Muscle of arm (tissue), 12 donors: ENCODE data around the gene NOS3. TPM values are rescaled to one million over a fixed set of nuclear protein-coding genes. Genes with fewer than 3 reads are reported as not detected.

ENCODE experiments used
- DNase-seq: peaks from one replicate; pipeline ENCODE4 v3.0.0-alpha.2; 2013
- polyA plus RNA-seq, 12 donors: library from polyadenylated mRNA; unstranded; fragments of 120-200 nt; gene quantifications; one replicate each; pipeline ENCODE4 v1.2.1, GENCODE V29; 2013; ENCODE audit not compliant: insufficient read length in 12 of 12

The NOS3 gene
- polyA plus RNA-seq, 12 donors = 4.3 to 15.7 (median 6.2) TPM; not detected in 1

GRCh38 chr7:150963707-150964559 is 26.9 kb upstream of the NOS3 start:
- DNase-seq = no peak

- DNase-seq = no peak
These were observed 26.2 kb upstream of the NOS3 start for GRCh38 chr7:150964593-150965111.

- no peak for DNase-seq
These were observed 25.5 kb upstream of the NOS3 start for GRCh38 chr7:150965273-150965830.

- DNase-seq = no peak
These were observed 24.8 kb upstream of the NOS3 start for GRCh38 chr7:150966002-150966401.

- no peak for DNase-seq
These were observed 23.5 kb upstream of the NOS3 start for GRCh38 chr7:150967349-150967748.

- no peak for DNase-seq
These were observed 22.6 kb upstream of the NOS3 start for GRCh38 chr7:150968056-150968733.

GRCh38 chr7:150968734-150969372 is 22.0 kb upstream of the NOS3 start:
- no peak for DNase-seq

- no peak for DNase-seq
These were observed 21.3 kb upstream of the NOS3 start for GRCh38 chr7:150969475-150969874.

GRCh38 chr7:150970424-150970823 is 20.4 kb upstream of the NOS3 start:
- no peak for DNase-seq

- DNase-seq = no peak
These were observed 19.4 kb upstream of the NOS3 start for GRCh38 chr7:150971242-150972022.

- DNase-seq = no peak
These were observed 18.8 kb upstream of the NOS3 start for GRCh38 chr7:150972023-150972468.

- DNase-seq = no peak
These were observed 18.1 kb upstream of the NOS3 start for GRCh38 chr7:150972741-150973140.

- no peak for DNase-seq
These were observed 17.0 kb upstream of the NOS3 start for GRCh38 chr7:150973571-150974451.

GRCh38 chr7:150974468-150975391 is 16.1 kb upstream of the NOS3 start:
- no peak for DNase-seq

GRCh38 chr7:150975536-150976319 is 15.1 kb upstream of the NOS3 start:
- no peak for DNase-seq

GRCh38 chr7:150976529-150977381 is 14.1 kb upstream of the NOS3 start:
- no peak for DNase-seq
